HUES6 (cell line): ENCODE results near the gene CCNE1.
A peak's percentile ranks its signal among the peaks of the same experiment; 100 is the strongest.

ENCODE experiments used
- H3K27ac ChIP-seq: 2 replicates; pipeline ENCODE4 v1.7.0; 2013; ENCODE audit warnings: low read depth, mild to moderate bottlenecking, low read length, inconsistent platforms
- H3K27me3 ChIP-seq: 2 replicates; pipeline ENCODE4 v1.6.1; 2013; ENCODE audit warnings: low read length; ENCODE audit not compliant: control insufficient read depth, insufficient read depth
- H3K36me3 ChIP-seq: 2 replicates; pipeline ENCODE4 v1.6.1; 2013; ENCODE audit warnings: low read length; ENCODE audit not compliant: control insufficient read depth, insufficient read depth
- H3K4me1 ChIP-seq: 2 replicates; pipeline ENCODE4 v1.6.1; 2013; ENCODE audit warnings: low read length; ENCODE audit not compliant: control insufficient read depth, insufficient read depth
- H3K4me3 ChIP-seq: 2 replicates; pipeline ENCODE4 v1.5.1; 2013; ENCODE audit warnings: low read depth, low read length
- H3K9ac ChIP-seq: one replicate; pipeline ENCODE4 v1.6.1; 2013; ENCODE audit warnings: mild to moderate bottlenecking, low read length
- H3K9me3 ChIP-seq: 2 replicates; pipeline ENCODE4 v1.6.1; 2013; ENCODE audit warnings: low read depth, low read length; ENCODE audit not compliant: control insufficient read depth, insufficient read depth

Gene CCNE1

DNA sequence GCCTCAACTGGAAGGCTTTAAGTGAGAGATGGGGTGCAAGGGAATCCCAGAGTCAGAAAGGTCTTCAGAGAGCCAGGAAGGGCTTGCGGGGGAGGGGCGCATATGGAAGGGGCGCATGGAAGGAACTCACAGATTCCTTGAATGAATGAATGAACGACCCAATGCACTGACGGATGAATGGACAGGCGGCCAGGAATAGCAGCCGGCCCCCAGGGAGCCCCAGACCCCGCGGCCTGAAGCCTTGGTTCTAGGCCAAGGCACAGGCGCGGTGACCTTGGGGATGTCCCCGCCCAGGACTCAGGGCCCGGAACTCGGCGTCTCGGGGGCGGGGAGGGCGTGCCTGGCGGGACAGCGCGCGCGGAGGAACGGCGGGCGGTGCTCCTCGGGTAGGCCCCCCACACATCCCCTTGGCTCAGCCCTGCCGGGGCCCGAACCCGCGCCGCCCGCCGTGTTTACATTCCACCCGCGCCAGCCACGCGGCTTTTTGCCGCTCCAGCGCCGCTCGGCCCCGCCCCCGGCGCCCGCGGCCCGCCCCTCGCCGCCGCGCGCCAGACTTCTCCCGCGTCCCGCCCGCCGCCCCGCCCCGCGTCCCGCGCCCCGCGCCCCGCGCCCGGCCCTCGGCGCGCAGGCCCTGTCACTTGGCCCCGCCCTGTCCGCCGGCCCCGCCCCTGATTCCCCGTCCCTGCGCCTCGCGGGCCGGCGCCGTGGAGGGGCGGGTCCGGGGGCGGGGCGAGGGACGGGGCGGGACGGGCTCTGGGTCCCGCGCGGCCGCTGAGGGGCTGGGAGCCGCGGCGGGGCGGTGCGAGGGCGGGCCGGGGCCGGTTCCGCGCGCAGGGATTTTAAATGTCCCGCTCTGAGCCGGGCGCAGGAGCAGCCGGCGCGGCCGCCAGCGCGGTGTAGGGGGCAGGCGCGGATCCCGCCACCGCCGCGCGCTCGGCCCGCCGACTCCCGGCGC, at the start of gene CCNE1:
CCNE1 (plus strand) TSS at position 867 of the 955 bp plus-strand sequence. CDS start 565 bp downstream, outside the sequence.
- no peak within 1 kb of the TSS for H3K27ac ChIP-seq
- peak within 1 kb of the TSS; percentile 74 for H3K4me3 ChIP-seq
- peaks cover 11% of the 10 kb centered on the region; the same call in 1 of the 2 replicates for H3K4me1 ChIP-seq
- H3K27me3 ChIP-seq = no peaks in the 10 kb centered on the region
- peaks cover 16% of the 10 kb centered on the region for H3K36me3 ChIP-seq
- H3K9ac ChIP-seq = peak within 1 kb of the TSS; percentile 70
- H3K9me3 ChIP-seq = no peaks in the 10 kb centered on the region

DNA sequence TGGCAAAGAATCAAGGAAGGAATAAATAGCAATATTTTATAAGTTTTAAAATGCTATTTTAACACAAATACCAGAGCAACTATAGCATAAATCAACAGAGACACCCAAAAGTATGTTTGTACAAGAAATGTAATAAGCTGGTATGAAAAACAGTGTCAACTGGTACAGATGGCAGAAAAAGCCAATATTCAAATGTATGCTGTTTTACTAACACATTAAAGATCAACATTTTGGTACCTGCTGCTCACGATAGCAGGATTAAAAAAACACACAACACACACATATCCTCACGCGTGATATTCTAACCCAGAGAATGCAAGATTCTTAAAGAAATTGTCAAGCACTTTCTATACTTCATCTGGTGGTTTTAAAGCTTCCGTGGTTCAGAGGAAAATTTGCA, 48.6 kb upstream of the CCNE1 start:
- Histone ChIP-seq H3K9ac (no peak overlapping the region), H3K27ac (no peak overlapping the region), H3K4me1 (no peaks in the 10 kb centered on the region), H3K36me3 (no peaks in the 10 kb centered on the region), H3K4me3 (no peak overlapping the region), H3K27me3 (no peaks in the 10 kb centered on the region), H3K9me3 (no peaks in the 10 kb centered on the region)

DNA sequence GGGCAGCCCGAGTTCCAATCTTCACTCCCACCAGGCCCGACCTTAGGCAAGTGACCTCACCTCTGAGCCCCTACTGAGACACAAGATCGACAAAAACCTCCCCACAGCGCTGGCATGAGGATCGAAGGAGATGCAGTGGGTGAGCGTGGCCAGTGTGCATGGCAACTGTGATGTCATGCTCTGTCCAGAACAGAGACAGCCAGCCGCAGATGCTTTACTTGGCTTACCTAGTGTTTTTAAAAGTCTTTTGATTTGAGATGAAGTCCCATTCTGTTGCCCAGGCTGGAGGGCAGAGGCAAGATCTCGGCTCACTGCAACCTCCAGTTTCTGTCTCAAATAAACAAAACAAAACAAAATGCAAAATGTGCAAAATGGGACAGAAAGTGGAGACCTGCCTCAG, 47.4 kb upstream of the CCNE1 start:
- H3K27me3 ChIP-seq = no peaks in the 10 kb centered on the region

DNA sequence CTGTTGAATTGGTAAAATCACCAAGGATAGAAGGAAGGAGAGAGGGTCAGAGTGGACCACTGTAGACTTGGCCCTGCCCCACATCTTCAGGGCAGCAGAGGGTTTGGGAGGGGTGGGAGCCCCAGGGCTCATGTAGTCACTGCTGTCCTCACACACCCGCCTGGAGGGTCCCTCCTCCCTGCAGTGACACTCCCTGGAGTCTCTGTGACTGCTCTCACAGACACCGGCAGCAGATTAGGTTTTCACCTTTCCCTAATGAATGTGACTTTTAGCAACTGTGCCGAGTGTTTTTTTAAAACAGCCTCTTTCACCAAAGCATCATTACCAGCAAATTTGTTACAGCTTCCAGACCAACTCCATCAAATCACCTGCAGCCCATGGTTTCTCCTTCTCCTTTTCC, 45.7 kb upstream of the CCNE1 start:
- Histone ChIP-seq H3K4me1 (no peaks in the 10 kb centered on the region), H3K9me3 (no peaks in the 10 kb centered on the region), H3K9ac (no peak overlapping the region), H3K27me3 (no peaks in the 10 kb centered on the region), H3K4me3 (no peak overlapping the region), H3K36me3 (no peaks in the 10 kb centered on the region), H3K27ac (no peak overlapping the region)

More for the DNA sequence above, 47.4 kb upstream of the CCNE1 start:
- H3K9ac ChIP-seq = no peak overlapping the region
- no peak overlapping the region for H3K4me3 ChIP-seq
- H3K36me3 ChIP-seq = no peaks in the 10 kb centered on the region
- H3K4me1 ChIP-seq = no peaks in the 10 kb centered on the region
- no peak overlapping the region for H3K27ac ChIP-seq
- H3K9me3 ChIP-seq = no peaks in the 10 kb centered on the region

DNA sequence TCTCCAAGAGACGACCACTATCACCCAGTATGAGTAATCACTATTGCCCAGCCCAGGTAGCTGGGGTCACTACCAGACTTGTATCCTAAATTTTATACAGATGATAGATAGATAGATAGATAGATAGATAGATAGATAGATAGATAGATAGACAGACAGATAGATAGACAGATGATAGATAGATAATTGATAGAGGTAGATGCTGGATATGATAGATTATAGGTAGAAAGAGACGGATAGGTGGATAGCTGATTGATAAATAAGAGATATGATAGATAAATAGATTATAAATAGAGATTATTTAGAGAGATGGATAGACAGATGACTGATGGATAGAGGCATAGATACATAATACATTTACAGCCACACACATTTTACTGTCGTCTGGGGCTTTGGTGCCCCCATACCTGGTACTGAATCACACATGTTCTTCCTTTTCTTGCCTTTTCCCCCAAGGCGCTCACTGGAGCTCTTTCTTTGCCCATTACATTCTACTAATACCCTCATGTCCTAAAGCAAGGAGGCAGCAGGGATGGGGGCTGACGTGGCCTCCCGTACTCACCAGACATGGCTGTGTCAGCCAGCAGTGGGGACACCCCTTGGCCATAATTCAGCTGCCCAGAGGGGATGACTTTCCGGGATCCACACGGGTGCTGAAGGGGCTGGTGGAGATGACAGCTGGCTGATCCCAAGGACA, 44.6 kb upstream of the CCNE1 start:
- Histone ChIP-seq H3K36me3 (no peaks in the 10 kb centered on the region), H3K27me3 (no peaks in the 10 kb centered on the region), H3K9ac (no peak overlapping the region), H3K4me1 (0 out of 2 replicates have a peak, but pooled peaks cover 2% of the 10 kb centered on the region), H3K27ac (no peak overlapping the region), H3K4me3 (no peak overlapping the region), H3K9me3 (no peaks in the 10 kb centered on the region)

DNA sequence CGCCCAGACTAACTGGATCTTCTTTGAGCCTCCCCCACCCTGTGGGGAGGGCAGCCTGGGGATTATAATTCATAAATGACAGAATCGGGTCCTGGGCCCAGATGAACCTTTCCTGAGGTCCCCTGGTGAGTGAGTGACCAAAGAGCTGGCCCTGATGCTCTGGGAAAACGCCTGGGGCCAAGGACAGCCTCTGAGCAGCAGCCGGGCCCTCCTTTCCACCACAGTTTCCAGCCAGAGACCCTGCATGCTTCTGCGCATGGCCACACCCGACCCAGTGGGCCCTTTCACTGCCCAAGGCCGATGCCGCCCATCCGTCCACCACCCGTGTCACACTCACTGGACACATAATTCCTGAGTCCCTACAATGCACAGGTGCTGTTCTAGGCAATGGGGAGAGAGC, 43.6 kb upstream of the CCNE1 start:
- H3K9ac ChIP-seq = no peak overlapping the region
- 0 out of 2 replicates have a peak, but pooled peaks cover 2% of the 10 kb centered on the region for H3K4me1 ChIP-seq
- H3K4me3 ChIP-seq = no peak overlapping the region
- H3K36me3 ChIP-seq = no peaks in the 10 kb centered on the region
- H3K27ac ChIP-seq = no peak overlapping the region
- H3K9me3 ChIP-seq = no peaks in the 10 kb centered on the region
- no peaks in the 10 kb centered on the region for H3K27me3 ChIP-seq

DNA sequence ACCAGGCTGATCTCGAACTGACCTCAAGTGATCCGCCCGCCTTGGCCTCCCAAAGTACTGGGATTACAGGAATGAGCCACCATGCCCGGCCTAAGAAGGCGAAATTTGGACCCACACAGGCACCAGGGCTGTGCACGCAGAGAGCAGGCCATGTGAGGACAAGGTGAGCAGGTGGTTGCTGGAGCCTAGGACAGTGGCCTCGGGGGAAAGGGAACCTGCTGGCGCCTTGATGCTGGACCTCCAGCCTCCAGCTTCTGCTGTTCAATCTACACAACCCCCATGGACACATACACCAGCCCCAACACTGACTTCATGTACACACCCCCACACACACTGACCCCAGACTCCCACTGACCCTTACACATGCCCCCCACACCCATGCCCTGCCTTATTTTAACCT, 41.8 kb upstream of the CCNE1 start:
- Histone ChIP-seq H3K4me1 (peaks cover 3% of the 10 kb centered on the region; the same call in 1 of the 2 replicates), H3K27me3 (no peaks in the 10 kb centered on the region), H3K9me3 (no peaks in the 10 kb centered on the region), H3K4me3 (no peak overlapping the region), H3K27ac (no peak overlapping the region), H3K9ac (no peak overlapping the region), H3K36me3 (no peaks in the 10 kb centered on the region)

DNA sequence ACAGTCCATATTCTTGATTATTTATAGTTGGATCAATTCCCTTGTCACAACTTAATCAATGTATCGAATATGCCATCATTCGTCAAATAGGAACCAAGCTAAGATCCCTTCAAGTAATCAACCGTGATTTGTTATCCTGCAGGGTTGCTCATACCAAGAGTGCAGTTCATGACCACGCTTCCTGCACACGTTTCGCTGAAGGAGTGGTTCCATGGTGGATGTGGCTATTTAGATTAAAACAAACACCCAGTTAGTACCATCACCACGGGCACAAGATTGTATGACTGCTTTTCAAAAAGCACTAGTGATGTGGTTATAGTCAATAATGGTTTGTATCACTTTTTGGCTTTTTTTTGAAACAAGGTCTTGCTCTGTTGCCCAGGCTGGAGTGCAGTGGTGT, 41.1 kb upstream of the CCNE1 start:
- H3K9ac ChIP-seq = no peak overlapping the region

DNA sequence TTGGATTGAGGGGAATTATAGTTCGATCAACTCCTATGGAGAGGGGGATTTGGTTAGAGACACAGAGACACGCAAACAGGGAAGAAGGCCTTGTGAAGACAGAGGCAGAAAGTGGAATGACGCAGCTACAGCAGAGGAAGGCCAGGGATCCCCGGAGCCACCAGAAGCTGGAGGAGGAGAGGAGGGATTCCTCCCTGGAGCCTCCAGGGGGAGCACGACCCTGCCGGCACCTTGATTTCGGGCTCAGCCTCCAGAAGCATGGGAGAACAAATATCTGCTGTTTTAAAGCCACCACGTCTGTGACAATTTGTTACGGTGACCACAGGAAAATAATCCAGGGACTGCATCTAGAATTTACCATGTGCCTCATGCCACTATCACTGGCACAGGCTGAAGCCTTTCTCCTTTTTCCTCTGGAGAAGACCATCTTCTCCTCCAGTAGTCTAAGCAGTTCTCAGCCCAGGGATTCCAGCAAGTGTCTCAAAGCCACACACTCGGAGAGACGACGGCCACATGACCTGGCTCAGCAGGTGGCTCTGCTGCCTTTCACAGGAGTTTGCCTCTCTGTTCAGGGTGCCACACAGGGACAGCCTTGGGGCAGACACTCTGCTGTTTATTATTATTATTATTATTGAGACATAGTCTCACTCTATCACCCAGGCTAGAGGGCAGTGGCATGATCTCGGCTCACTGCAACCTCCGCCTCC, 39.9 kb upstream of the CCNE1 start:
- Histone ChIP-seq H3K27me3 (no peaks in the 10 kb centered on the region), H3K4me3 (no peak overlapping the region), H3K9ac (no peak overlapping the region)

More for the DNA sequence above, 41.1 kb upstream of the CCNE1 start:
- H3K27me3 ChIP-seq = no peaks in the 10 kb centered on the region
- H3K9me3 ChIP-seq = no peaks in the 10 kb centered on the region
- H3K4me3 ChIP-seq = no peak overlapping the region
- no peak overlapping the region for H3K27ac ChIP-seq
- peaks cover 9% of the 10 kb centered on the region for H3K4me1 ChIP-seq
- H3K36me3 ChIP-seq = no peaks in the 10 kb centered on the region

DNA sequence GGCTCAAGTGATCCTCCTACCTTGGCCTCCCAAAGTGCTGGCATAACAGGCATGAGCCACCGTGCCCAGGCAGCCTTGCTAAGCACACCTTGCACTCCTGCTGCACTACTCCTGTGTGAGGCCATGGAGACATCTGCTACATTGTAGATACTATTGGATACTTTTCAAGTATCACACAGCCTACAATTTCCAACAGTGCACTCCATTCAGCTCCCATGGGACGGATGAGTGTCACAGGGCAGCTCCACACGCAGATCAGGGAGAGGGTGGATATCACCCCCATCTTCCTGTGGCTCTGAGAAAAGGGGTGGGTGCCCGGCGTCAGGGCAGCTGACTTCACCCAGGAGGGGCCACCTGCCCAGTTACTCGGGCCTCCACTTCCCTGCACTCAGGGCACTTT, 39.1 kb upstream of the CCNE1 start:
- Histone ChIP-seq H3K9ac (no peak overlapping the region), H3K27me3 (no peaks in the 10 kb centered on the region), H3K9me3 (no peaks in the 10 kb centered on the region), H3K4me1 (peaks cover 9% of the 10 kb centered on the region), H3K4me3 (no peak overlapping the region), H3K27ac (no peak overlapping the region), H3K36me3 (no peaks in the 10 kb centered on the region)

More for the DNA sequence above, 39.9 kb upstream of the CCNE1 start:
- Histone ChIP-seq H3K27ac (no peak overlapping the region), H3K4me1 (peaks cover 9% of the 10 kb centered on the region), H3K36me3 (no peaks in the 10 kb centered on the region), H3K9me3 (no peaks in the 10 kb centered on the region)
